Lung (tissue), 13 donors: Measurements from ENCODE around the gene RTL9. TPM values are rescaled to one million over a fixed set of nuclear protein-coding genes. Genes with fewer than 3 reads are reported as not detected.

Experiments used
- ATAC-seq: fragments of 200-7000 bp; cut with Tn5 transposase; one replicate; pipeline ENCODE4 v1.9.1; 2020; ENCODE audit warnings: moderate number of reproducible peaks; ENCODE audit not compliant: insufficient read depth, low FRiP score
- DNase-seq, 3 donors: peaks; one replicate each; pipeline ENCODE4 v3.0.0-alpha.2; 2013 to 2017
- H3K27ac ChIP-seq, 2 donors: one replicate each; pipeline ENCODE4 v1.5.1; 2013; ENCODE audit warnings: mild to moderate bottlenecking in 2 of 2, moderate library complexity in 2 of 2, control low read depth in 1 of 2, inconsistent platforms in 1 of 2, low read depth in 1 of 2, low read length in 1 of 2
- H3K27me3 ChIP-seq, 3 donors: one replicate each; pipeline ENCODE4 v1.5.1; 2013; ENCODE audit warnings: low read length in 2 of 3; ENCODE audit not compliant: control insufficient read depth in 3 of 3, insufficient read depth in 3 of 3
- H3K36me3 ChIP-seq, 4 donors: one replicate each; pipeline ENCODE4 v1.5.1; 2013; ENCODE audit warnings: low read length in 4 of 4, mild to moderate bottlenecking in 1 of 4, moderate library complexity in 1 of 4; ENCODE audit not compliant: control insufficient read depth in 4 of 4, insufficient read depth in 4 of 4
- H3K4me1 ChIP-seq, 5 donors: one replicate each; pipeline ENCODE4 v1.5.1; 2013; ENCODE audit warnings: low read length in 5 of 5, mild to moderate bottlenecking in 2 of 5, moderate library complexity in 1 of 5; ENCODE audit not compliant: control insufficient read depth in 5 of 5, insufficient read depth in 5 of 5
- H3K4me3 ChIP-seq: one replicate; pipeline ENCODE4 v1.5.1; 2013; ENCODE audit warnings: mild to moderate bottlenecking, control low read depth, moderate library complexity
- H3K9ac ChIP-seq, 2 donors: one replicate each; pipeline ENCODE4 v1.5.1; 2013; ENCODE audit warnings: low read length in 2 of 2, control low read depth in 1 of 2; ENCODE audit not compliant: insufficient read depth in 1 of 2
- H3K9me3 ChIP-seq, 4 donors: one replicate each; pipeline ENCODE4 v1.5.1; 2013; ENCODE audit warnings: low read length in 3 of 4, mild to moderate bottlenecking in 1 of 4, moderate library complexity in 1 of 4; ENCODE audit not compliant: control insufficient read depth in 4 of 4, insufficient read depth in 3 of 4
- CTCF ChIP-seq: IDR thresholded peaks from 2 replicates; pipeline ENCODE4 v1.5.1; 2012; ENCODE audit warnings: mild to moderate bottlenecking; ENCODE audit errors: control extremely low read depth, extremely low read depth
- WGBS, 2 donors: extraction: QIAGEN DNeasy Blood & Tissue Kit; methylation state at CpG; one replicate each; pipeline ENCODE4 v1.1.7; 2013; 5-methylcytosine and 5-hydroxymethylcytosine counted together
- polyA plus RNA-seq, 2 donors: library from polyadenylated mRNA; stranded (reverse); fragments of 200-250 nt; gene quantifications; one replicate each; pipeline ENCODE4 v1.2.1, GENCODE V29; 2013
- small RNA-seq: library from RNA; depleted of rRNA; stranded (forward); fragments of <200 nt; gene quantifications from one replicate; pipeline ENCODE3, GENCODE V24; 2014; ENCODE audit warnings: low replicate concordance
- total RNA-seq, 2 donors: library from RNA; depleted of rRNA in 1 of 2; stranded (reverse); fragments of >200 nt in 1 of 2; gene quantifications; one replicate each; pipeline ENCODE4 v1.2.1, GENCODE V29; 2014 to 2021
- donor health status: control.
- donor health status: control.
- donor health status: Bipolar disorder and iron deficiency.
- donor health status: healthy.
- donor health status: DM: yes; HTN: yes; CAD: no.

RTL9 gene
- total and polyA plus RNA-seq, 4 donors, result 0.02 to 0.34 (median 0.06) TPM

GRCh38 chrX:110407910-110408545 is 49.4 kb downstream of the RTL9 start:
- Histone ChIP-seq H3K36me3 (no peaks in the 10 kb centered on the region), H3K4me3 (no peak overlapping the region), H3K4me1 (peaks cover 0 to 2% (median 0%) of the 10 kb centered on the region in 5 donors), H3K27me3 (peaks cover 0 to 21% (median 2%) of the 10 kb centered on the region in 3 donors), H3K9ac (no peak overlapping the region), H3K27ac (no peak overlapping the region), H3K9me3 (no peaks in the 10 kb centered on the region)
- TF ChIP-seq CTCF, result peak; percentile 74
- DNase-seq, result peak; percentile 35 to 71 (median 64)
- 34 to 37% methylated on average over 5 of the region's 5 CpGs for WGBS, 2 donors
- ATAC-seq, result no peak

Small RNA genes within 50 kb of the gene (small RNA-seq; reads per million reads assigned to genes)
- gene GNG5P2, result not detected

Other genes starting within 250 kb of the RTL9 start
- 10 to 100 TPM in 1 of 2 donors, 1 to 10 TPM in 1; 7.8 to 14.0 TPM for gene AMMECR1, start 40.8 kb upstream of the RTL9 start, total RNA-seq
- gene AMMECR1, start 40.8 kb upstream of the RTL9 start, polyA plus RNA-seq, result 1 to 10 TPM; 3.5 TPM